Breast epithelium (tissue), 4 donors: ENCODE measurements around the gene SLC2A13. TPM values are rescaled to one million over a fixed set of nuclear protein-coding genes. Genes with fewer than 3 reads are reported as not detected.

ENCODE experiments used
- DNase-seq, 2 donors: peaks; one replicate each; pipeline ENCODE4 v3.0.0-alpha.2; 2019; ENCODE audit warnings: low spot score in 2 of 2
- H3K27ac ChIP-seq, 2 donors: fragments of 200-600 bp; sonication (generic) in 1 of 2; one replicate each; pipeline ENCODE4 v1.5.1; 2016 to 2019; ENCODE audit warnings: mild to moderate bottlenecking in 1 of 2
- H3K27me3 ChIP-seq, 2 donors: fragments of 200-600 bp; sonication (generic) in 1 of 2; one replicate each; pipeline versions ENCODE4 v1.5.1 to v1.6.0; 2017 to 2019; ENCODE audit warnings: control low read depth in 1 of 2, mild to moderate bottlenecking in 1 of 2
- H3K36me3 ChIP-seq: fragments of 200-600 bp; one replicate; pipeline ENCODE4 v1.5.1; 2019
- H3K4me1 ChIP-seq, 2 donors: fragments of 200-600 bp; sonication (generic); one replicate each; pipeline ENCODE4 v1.5.1; 2016 to 2019; ENCODE audit warnings: control low read depth in 1 of 2
- H3K4me3 ChIP-seq, 3 donors: fragments of 200-600 bp; sonication (generic); 1 replicate in 2 of 3; 2 replicates in 1 of 3; pipeline ENCODE4 v1.5.1; 2016 to 2019; ENCODE audit warnings: mild to moderate bottlenecking in 3 of 3, moderate library complexity in 2 of 3
- H3K9me3 ChIP-seq, 2 donors: fragments of 200-600 bp; sonication (generic) in 1 of 2; one replicate each; pipeline ENCODE4 v1.5.1; 2016 to 2019; ENCODE audit warnings: control low read depth in 1 of 2
- CTCF ChIP-seq, 3 donors: fragments of 450-650 bp; IDR thresholded peaks; one replicate each; pipeline ENCODE4 v1.5.1; 2016 to 2017; ENCODE audit warnings: antibody characterized with exemption in 3 of 3, mild to moderate bottlenecking in 3 of 3, moderate library complexity in 3 of 3
- POLR2A ChIP-seq: fragments of 450-650 bp; IDR thresholded peaks from one replicate; pipeline ENCODE4 v1.6.1; 2016; ENCODE audit warnings: antibody characterized with exemption, mild to moderate bottlenecking, moderate library complexity
- POLR2AphosphoS5 ChIP-seq, 3 donors: sonication (generic); formaldehyde crosslinking; IDR thresholded peaks; one replicate each; pipeline ENCODE4 v1.6.1; 2017; ENCODE audit warnings: antibody characterized with exemption in 3 of 3
- intact Hi-C: fragments of 100-400 bp; cut with DNase I; formaldehyde crosslinking; loops from one replicate; pipeline ENCODE4 v1.15.1; 2023; ENCODE audit warnings: low total_unique reads
- total RNA-seq, 3 donors: library from RNA; depleted of rRNA; stranded (reverse); fragments of >200 nt; gene quantifications; one replicate each; pipeline ENCODE4 v1.1.0, GENCODE V29; 2016

SLC2A13 gene
- total RNA-seq, 3 donors from 2014 or later: 17.1 to 32.2 (median 22.0) TPM

- DNase-seq: peak in 1 of 2 donors; percentile 60
- Histone ChIP-seq H3K36me3 (no peaks in the 10 kb centered on the region), H3K9me3 (no peaks in the 10 kb centered on the region), H3K4me1 (no peaks in the 10 kb centered on the region), H3K27me3 (no peaks in the 10 kb centered on the region), H3K27ac (peak overlapping the region in 1 of 2 donors; percentile 50), H3K4me3 (no peak overlapping the region)
- intact Hi-C loops: no loop called here
- TF ChIP-seq CTCF (IDR thresholded peaks at IDR 0.05) (peak; percentile 66 to 81 (median 69)), POLR2A (no peak)
Observed at GRCh38 chr12:39990122-39991101, 115.5 kb downstream of the SLC2A13 start.

- intact Hi-C loops: no loop called here
- Histone ChIP-seq H3K4me3 (no peak overlapping the region), H3K27me3 (no peaks in the 10 kb centered on the region), H3K27ac (no peak overlapping the region), H3K9me3 (no peaks in the 10 kb centered on the region), H3K4me1 (no peaks in the 10 kb centered on the region), H3K36me3 (no peaks in the 10 kb centered on the region)
- no peak for DNase-seq
- TF ChIP-seq CTCF (IDR thresholded peaks at IDR 0.05) (no peak), POLR2A (no peak), POLR2AphosphoS5 (IDR thresholded peaks at IDR 0.05) (no peak)
Observed at GRCh38 chr12:39989501-39989900, 116.4 kb downstream of the SLC2A13 start.

GRCh38 chr12:39988574-39988973, 117.3 kb downstream of the SLC2A13 start:
- intact Hi-C loops: no loop called here
- no peak for DNase-seq
- no peaks in the 10 kb centered on the region for H3K9me3 ChIP-seq
- TF ChIP-seq POLR2AphosphoS5 (IDR thresholded peaks at IDR 0.05): no peak
- no peak for TF ChIP-seq POLR2A
- no peak for TF ChIP-seq CTCF (IDR thresholded peaks at IDR 0.05)
- no peaks in the 10 kb centered on the region for H3K27me3 ChIP-seq
- no peak overlapping the region for H3K27ac ChIP-seq
- H3K36me3 ChIP-seq: no peaks in the 10 kb centered on the region
- H3K4me1 ChIP-seq: no peaks in the 10 kb centered on the region
- H3K4me3 ChIP-seq: no peak overlapping the region

GRCh38 chr12:39986674-39987073, 119.2 kb downstream of the SLC2A13 start:
- Histone ChIP-seq H3K9me3 (no peaks in the 10 kb centered on the region), H3K4me3 (no peak overlapping the region), H3K27ac (no peak overlapping the region), H3K27me3 (no peaks in the 10 kb centered on the region), H3K36me3 (no peaks in the 10 kb centered on the region), H3K4me1 (no peaks in the 10 kb centered on the region)
- intact Hi-C loops: no loop called here
- TF ChIP-seq POLR2A (no peak), CTCF (IDR thresholded peaks at IDR 0.05) (no peak), POLR2AphosphoS5 (IDR thresholded peaks at IDR 0.05) (no peak)
- DNase-seq: no peak

GRCh38 chr12:39984670-39985069, 121.2 kb downstream of the SLC2A13 start:
- Histone ChIP-seq H3K4me1 (no peaks in the 10 kb centered on the region), H3K27ac (no peak overlapping the region), H3K36me3 (no peaks in the 10 kb centered on the region), H3K27me3 (no peaks in the 10 kb centered on the region), H3K9me3 (no peaks in the 10 kb centered on the region), H3K4me3 (no peak overlapping the region)
- TF ChIP-seq POLR2AphosphoS5 (IDR thresholded peaks at IDR 0.05) (no peak), POLR2A (no peak), CTCF (IDR thresholded peaks at IDR 0.05) (no peak)
- intact Hi-C loops: no loop called here
- no peak for DNase-seq
